Osteocyte (in vitro differentiated cells): ENCODE results near the gene SCP2. TPM values are rescaled to one million over a fixed set of nuclear protein-coding genes. Genes with fewer than 3 reads are reported as not detected.

Experiments
- DNase-seq: peaks from one replicate; pipeline ENCODE4 v3.0.0; 2021; ENCODE audit warnings: mixed read lengths; ENCODE audit not compliant: unreplicated experiment; ENCODE audit errors: extremely low spot score
- H3K27ac Mint-ChIP-seq: one replicate; pipeline ENCODE4 v1.8.0; 2021; ENCODE audit warnings: mild to moderate bottlenecking, mixed read lengths; ENCODE audit not compliant: unreplicated experiment
- H3K27me3 Mint-ChIP-seq: one replicate; pipeline ENCODE4 v1.8.0; 2021; ENCODE audit warnings: mixed read lengths; ENCODE audit not compliant: unreplicated experiment
- H3K36me3 Mint-ChIP-seq: one replicate; pipeline ENCODE4 v1.8.0; 2021; ENCODE audit warnings: mixed read lengths; ENCODE audit not compliant: unreplicated experiment
- H3K4me1 Mint-ChIP-seq: one replicate; pipeline ENCODE4 v1.8.0; 2021; ENCODE audit warnings: mixed read lengths; ENCODE audit not compliant: unreplicated experiment
- H3K4me3 Mint-ChIP-seq: one replicate; pipeline ENCODE4 v1.8.0; 2021; ENCODE audit warnings: mild to moderate bottlenecking, moderate library complexity, mixed read lengths; ENCODE audit not compliant: unreplicated experiment
- H3K9me3 Mint-ChIP-seq: one replicate; pipeline ENCODE4 v1.8.0; 2021; ENCODE audit warnings: mixed read lengths; ENCODE audit not compliant: unreplicated experiment
- CTCF ChIP-seq: fragments of 200-600 bp; sonication (generic); IDR thresholded peaks from 2 replicates; pipeline ENCODE4 v1.5.0; 2021; ENCODE audit warnings: antibody characterized with exemption, mild to moderate bottlenecking, moderate library complexity
- total RNA-seq: library from RNA; stranded (reverse); gene quantifications from 2 replicates; pipeline ENCODE4 v1.2.1, GENCODE V29; 2021

SCP2 gene
- total RNA-seq, 1 donor from 2014 or later: 84.2 TPM

GRCh38 chr1:53089478-53090226 lies 162.6 kb downstream of the SCP2 start:
- no peak for TF ChIP-seq CTCF
- H3K36me3 Mint-ChIP-seq: no peaks in the 10 kb centered on the region
- H3K9me3 Mint-ChIP-seq: no peaks in the 10 kb centered on the region
- H3K27me3 Mint-ChIP-seq: no peaks in the 10 kb centered on the region
- DNase-seq: no peak
- H3K4me3 Mint-ChIP-seq: no peak overlapping the region
- peaks cover 17% of the 10 kb centered on the region for H3K4me1 Mint-ChIP-seq
- H3K27ac Mint-ChIP-seq: peak overlapping the region; percentile 18

- Mint-ChIP-seq H3K27ac (no peak overlapping the region), H3K4me3 (no peak overlapping the region), H3K9me3 (no peaks in the 10 kb centered on the region), H3K27me3 (no peaks in the 10 kb centered on the region), H3K36me3 (no peaks in the 10 kb centered on the region), H3K4me1 (peaks cover 16% of the 10 kb centered on the region)
- TF ChIP-seq CTCF: no peak
- no peak for DNase-seq
Measured at GRCh38 chr1:53090227-53091147, 163.4 kb downstream of the SCP2 start.

GRCh38 chr1:53091841-53092645 lies 165.0 kb downstream of the SCP2 start:
- Mint-ChIP-seq H3K27ac (no peak overlapping the region), H3K27me3 (no peaks in the 10 kb centered on the region), H3K4me1 (peaks cover 7% of the 10 kb centered on the region), H3K9me3 (no peaks in the 10 kb centered on the region), H3K36me3 (no peaks in the 10 kb centered on the region), H3K4me3 (no peak overlapping the region)
- TF ChIP-seq CTCF: no peak
- DNase-seq: no peak

- Mint-ChIP-seq H3K27ac (no peak overlapping the region), H3K4me1 (peaks cover 7% of the 10 kb centered on the region), H3K9me3 (no peaks in the 10 kb centered on the region), H3K36me3 (no peaks in the 10 kb centered on the region), H3K27me3 (no peaks in the 10 kb centered on the region), H3K4me3 (no peak overlapping the region)
- DNase-seq: no peak
- no peak for TF ChIP-seq CTCF
Measured at GRCh38 chr1:53092659-53093450, 165.8 kb downstream of the SCP2 start.
